ENCODE data around the gene INSIG2. TPM values are rescaled to one million over a fixed set of nuclear protein-coding genes. Genes with fewer than 3 reads are reported as not detected.

The INSIG2 gene
- 10 to 100 TPM in 3 of 4 donors, 1 to 10 TPM in 1; 9.4 to 18.4 (median 13.5) TPM for total RNA-seq

DNA sequence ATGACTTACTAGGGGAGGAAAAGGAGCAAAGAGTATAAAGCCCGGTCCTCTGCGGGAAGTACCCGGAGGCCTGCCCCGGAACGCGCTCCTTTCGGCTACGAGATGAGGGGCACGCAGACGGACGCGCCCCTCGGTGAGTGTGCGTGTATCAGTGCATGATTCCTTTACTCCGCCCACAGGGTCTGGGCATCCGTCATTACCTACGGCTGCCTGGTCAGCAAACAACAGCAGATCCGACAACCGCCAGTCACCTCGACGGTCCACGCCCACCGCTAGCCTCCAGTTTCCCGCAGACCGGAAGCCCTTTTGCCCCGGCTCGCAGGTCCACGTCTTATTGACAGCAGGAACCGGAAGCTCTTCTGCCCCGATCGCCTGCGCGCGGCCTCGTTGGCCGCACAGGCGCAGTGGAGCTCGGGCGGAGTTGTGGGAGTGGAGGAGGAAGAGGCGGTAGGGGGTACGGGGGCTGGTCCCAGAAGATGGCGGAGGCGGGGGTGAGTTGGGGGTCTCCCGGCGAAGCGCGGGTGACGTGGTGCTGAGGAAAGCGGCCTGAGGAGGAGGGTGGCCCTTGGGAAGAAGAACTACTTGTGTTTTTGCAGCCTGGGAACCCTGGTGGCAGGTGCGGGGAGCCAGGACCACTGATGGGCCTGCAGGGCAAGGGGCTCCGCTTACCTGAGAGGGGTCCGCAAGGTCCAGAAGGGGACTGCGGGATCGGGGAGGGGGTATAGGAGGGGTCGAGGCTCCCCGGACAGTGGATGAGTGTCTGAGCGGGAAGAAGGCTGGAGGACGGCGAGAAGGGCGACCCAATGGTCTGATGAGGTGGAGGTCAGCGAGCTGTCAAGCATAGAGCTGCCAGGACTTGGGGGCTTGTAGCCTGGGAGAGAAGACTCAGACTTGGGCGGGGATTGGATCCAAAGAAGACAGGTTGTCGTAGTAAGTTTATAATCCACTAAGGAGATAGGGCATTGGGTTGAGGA is at the start of gene INSIG2:
TSS of gene INSIG2 (plus strand) at position 421 of the 974 bp plus-strand sequence. CDS start 8,086 bp downstream, outside the sequence.
- intact Hi-C loops (cut with DNase I): no loop called here
- under 1% methylated on average over 39 of the region's 63 CpGs for WGBS
- no peaks in the 10 kb centered on the region for H3K9me3 ChIP-seq

DNA sequence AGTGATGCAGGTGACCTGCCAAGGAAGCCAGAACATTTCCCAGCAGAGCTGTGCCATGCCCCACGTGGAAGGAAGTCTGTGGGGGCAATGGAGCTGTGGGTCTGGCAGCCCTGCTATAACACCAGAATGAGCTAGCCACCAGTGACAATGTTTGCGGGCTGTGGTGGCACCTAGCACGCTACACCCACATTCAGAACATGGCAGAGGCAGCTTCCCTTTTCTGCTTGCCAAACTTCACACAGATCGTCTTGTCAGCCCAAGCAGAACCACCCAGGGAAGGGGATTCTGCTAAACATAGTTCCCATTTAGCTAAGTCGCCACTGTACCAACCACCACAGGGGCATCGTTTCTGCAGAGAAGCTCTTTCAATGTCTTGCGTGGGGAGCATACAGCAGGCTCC is 47.4 kb upstream of the INSIG2 start:
- H3K27me3 ChIP-seq: peaks cover 0 to 66% (median 2%) of the 10 kb centered on the region in 4 donors
- intact Hi-C loops (cut with DNase I): no loop called here
- no peak for DNase-seq (ENCODE audit: extremely low spot score)
- no peak overlapping the region for H3K27ac ChIP-seq (replicated peaks in 1 of 4)
- peaks cover 0 to 5% (median 1%) of the 10 kb centered on the region in 4 donors for H3K9me3 ChIP-seq
- no peak overlapping the region for H3K4me3 ChIP-seq
- 67% methylated on average over 2 of the region's 7 CpGs for WGBS
- no peaks in the 10 kb centered on the region for H3K36me3 ChIP-seq
- TF ChIP-seq POLR2AphosphoS5 (IDR thresholded peaks at IDR 0.05) (no peak), EP300 (IDR thresholded peaks at IDR 0.05) (no peak), POLR2A (IDR thresholded peaks at IDR 0.05; ENCODE audit: low read depth) (no peak)
- TF ChIP-seq, protein P1, sequence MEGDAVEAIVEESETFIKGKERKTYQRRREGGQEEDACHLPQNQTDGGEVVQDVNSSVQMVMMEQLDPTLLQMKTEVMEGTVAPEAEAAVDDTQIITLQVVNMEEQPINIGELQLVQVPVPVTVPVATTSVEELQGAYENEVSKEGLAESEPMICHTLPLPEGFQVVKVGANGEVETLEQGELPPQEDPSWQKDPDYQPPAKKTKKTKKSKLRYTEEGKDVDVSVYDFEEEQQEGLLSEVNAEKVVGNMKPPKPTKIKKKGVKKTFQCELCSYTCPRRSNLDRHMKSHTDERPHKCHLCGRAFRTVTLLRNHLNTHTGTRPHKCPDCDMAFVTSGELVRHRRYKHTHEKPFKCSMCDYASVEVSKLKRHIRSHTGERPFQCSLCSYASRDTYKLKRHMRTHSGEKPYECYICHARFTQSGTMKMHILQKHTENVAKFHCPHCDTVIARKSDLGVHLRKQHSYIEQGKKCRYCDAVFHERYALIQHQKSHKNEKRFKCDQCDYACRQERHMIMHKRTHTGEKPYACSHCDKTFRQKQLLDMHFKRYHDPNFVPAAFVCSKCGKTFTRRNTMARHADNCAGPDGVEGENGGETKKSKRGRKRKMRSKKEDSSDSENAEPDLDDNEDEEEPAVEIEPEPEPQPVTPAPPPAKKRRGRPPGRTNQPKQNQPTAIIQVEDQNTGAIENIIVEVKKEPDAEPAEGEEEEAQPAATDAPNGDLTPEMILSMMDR (IDR thresholded peaks at IDR 0.05): no peak
- H3K4me1 ChIP-seq: no peaks in the 10 kb centered on the region

More for the DNA sequence above, at the start of gene INSIG2:
- Histone ChIP-seq H3K4me1 (peaks cover 17 to 25% (median 18%) of the 10 kb centered on the region in 4 donors), H3K27ac (replicated peaks in 1 of 4) (peak within 1 kb of the TSS; percentile 53 to 64 (median 63)), H3K36me3 (no peaks in the 10 kb centered on the region), H3K27me3 (no peaks in the 10 kb centered on the region), H3K4me3 (peak within 1 kb of the TSS; percentile 73 to 90 (median 85))
- peak; percentile 97 for DNase-seq (ENCODE audit: extremely low spot score)
- TF ChIP-seq POLR2AphosphoS5 (IDR thresholded peaks at IDR 0.05): peak; percentile 78 to 87
- TF ChIP-seq, protein P1 (IDR thresholded peaks at IDR 0.05): no peak

DNA sequence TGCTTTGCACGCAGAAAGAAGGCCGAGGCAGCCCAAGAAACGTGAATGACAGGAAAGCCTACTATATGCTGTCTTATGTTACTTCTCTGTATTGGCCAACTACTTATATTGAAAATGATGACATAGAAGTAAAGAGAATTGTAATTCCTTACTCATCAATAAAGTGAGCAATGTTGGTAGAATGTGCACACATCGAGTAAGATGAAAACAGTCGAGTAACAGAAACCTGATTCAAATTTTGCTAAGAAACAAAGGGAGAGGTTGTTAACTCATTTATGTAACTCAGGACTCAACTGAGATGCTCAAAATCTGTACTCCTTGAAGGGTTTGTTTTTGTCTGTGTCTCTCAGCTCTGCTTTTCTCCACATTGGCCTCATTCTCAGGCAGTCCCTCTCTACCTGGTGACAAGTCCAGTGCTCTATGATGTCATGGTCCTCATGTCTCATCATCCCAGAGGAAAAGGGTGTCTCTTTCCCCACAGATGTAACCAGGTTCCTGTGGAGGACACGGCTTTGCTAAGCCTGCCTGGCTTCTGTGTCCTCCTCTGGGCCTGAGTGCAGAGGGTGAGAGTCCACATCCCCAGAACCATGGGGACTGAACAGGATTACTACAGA is 44.1 kb upstream of the INSIG2 start:
- Histone ChIP-seq H3K27me3 (peaks cover 0 to 67% (median 2%) of the 10 kb centered on the region in 4 donors), H3K36me3 (no peaks in the 10 kb centered on the region), H3K4me3 (no peak overlapping the region), H3K27ac (replicated peaks in 1 of 4) (no peak overlapping the region), H3K9me3 (no peaks in the 10 kb centered on the region), H3K4me1 (peaks cover 0 to 5% (median 0%) of the 10 kb centered on the region in 4 donors)
- intact Hi-C loops (cut with DNase I): no loop called here
- DNase-seq (ENCODE audit: extremely low spot score): no peak
- TF ChIP-seq, protein P1 (IDR thresholded peaks at IDR 0.05): no peak
- TF ChIP-seq EP300 (IDR thresholded peaks at IDR 0.05): no peak
- TF ChIP-seq POLR2A (IDR thresholded peaks at IDR 0.05; ENCODE audit: low read depth): no peak
- no peak for TF ChIP-seq POLR2AphosphoS5 (IDR thresholded peaks at IDR 0.05)
- 86% methylated on average over 6 of the region's 6 CpGs for WGBS

DNA sequence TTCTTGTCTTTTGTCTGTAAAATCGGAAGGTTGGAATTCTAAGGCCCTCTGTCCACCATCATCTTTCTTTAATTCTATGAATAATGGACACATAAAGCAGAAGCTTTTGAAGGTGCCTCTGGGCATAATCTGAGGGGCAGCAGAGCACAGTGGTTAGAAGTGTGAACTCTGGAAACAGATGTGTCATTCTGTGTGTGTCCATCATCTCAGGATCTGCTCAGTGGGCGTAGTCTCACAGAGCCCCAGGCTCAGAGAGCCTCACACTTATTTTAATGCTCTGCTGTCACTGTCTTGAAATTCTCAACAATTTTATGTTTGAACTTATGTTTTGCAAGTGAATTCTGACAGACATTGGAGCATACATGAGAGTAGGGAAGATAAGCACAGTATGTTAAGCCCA is 43.4 kb upstream of the INSIG2 start:
- intact Hi-C loops (cut with DNase I): no loop called here
- Histone ChIP-seq H3K27ac (replicated peaks in 1 of 4) (no peak overlapping the region), H3K27me3 (peaks cover 0 to 70% (median 2%) of the 10 kb centered on the region in 4 donors), H3K4me3 (no peak overlapping the region), H3K9me3 (no peaks in the 10 kb centered on the region), H3K36me3 (no peaks in the 10 kb centered on the region), H3K4me1 (peaks cover 0 to 5% (median 0%) of the 10 kb centered on the region in 4 donors)
- DNase-seq (ENCODE audit: extremely low spot score): no peak
- WGBS: 84% methylated on average over 2 of the region's 2 CpGs
- TF ChIP-seq POLR2AphosphoS5 (IDR thresholded peaks at IDR 0.05) (no peak), POLR2A (IDR thresholded peaks at IDR 0.05; ENCODE audit: low read depth) (no peak), EP300 (IDR thresholded peaks at IDR 0.05) (no peak)
- TF ChIP-seq, protein P1 (IDR thresholded peaks at IDR 0.05): no peak
